ENCODE data around the gene APBA2. TPM values are rescaled to one million over a fixed set of nuclear protein-coding genes. Genes with fewer than 3 reads are reported as not detected.

Gene APBA2
- total RNA-seq, 1 donor from 2014 or later = 5.3 TPM

DNA sequence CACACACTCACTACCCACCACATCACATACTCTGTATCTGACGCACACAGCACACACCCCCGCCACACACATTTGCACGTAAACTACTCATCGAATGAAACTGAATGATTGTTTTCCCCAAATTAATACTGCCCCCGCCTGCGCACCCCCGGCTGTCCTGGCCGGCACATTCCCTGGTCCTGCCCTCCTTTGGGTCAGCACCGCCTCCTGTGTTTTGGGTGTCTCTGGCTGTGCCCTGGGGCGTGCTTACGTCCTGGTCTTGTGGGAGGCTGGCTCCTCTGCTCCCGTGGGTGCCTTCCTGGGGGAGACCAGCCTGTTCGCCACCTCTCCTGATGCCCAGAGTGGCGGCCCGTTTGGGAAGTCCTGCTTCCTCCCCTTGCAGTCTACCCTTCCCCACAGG is 30.2 kb downstream of the APBA2 start:
- FAIRE-seq (no peak), DNase-seq (ENCODE audit: low read depth) (no peak)
- H3K27me3 ChIP-seq (ENCODE audit: control insufficient read depth, insufficient read depth, low read length) = no peaks in the 10 kb centered on the region
- H3K4me3 ChIP-seq (ENCODE audit: low read depth, low read length) = no peak overlapping the region
- TF ChIP-seq, protein P1, sequence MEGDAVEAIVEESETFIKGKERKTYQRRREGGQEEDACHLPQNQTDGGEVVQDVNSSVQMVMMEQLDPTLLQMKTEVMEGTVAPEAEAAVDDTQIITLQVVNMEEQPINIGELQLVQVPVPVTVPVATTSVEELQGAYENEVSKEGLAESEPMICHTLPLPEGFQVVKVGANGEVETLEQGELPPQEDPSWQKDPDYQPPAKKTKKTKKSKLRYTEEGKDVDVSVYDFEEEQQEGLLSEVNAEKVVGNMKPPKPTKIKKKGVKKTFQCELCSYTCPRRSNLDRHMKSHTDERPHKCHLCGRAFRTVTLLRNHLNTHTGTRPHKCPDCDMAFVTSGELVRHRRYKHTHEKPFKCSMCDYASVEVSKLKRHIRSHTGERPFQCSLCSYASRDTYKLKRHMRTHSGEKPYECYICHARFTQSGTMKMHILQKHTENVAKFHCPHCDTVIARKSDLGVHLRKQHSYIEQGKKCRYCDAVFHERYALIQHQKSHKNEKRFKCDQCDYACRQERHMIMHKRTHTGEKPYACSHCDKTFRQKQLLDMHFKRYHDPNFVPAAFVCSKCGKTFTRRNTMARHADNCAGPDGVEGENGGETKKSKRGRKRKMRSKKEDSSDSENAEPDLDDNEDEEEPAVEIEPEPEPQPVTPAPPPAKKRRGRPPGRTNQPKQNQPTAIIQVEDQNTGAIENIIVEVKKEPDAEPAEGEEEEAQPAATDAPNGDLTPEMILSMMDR (IDR thresholded peaks at IDR 0.05; ENCODE audit: insufficient read depth, low read length, severe bottlenecking) = no peak
- no peaks in the 10 kb centered on the region for H3K36me3 ChIP-seq (ENCODE audit: control insufficient read depth, insufficient read depth, low read length)

DNA sequence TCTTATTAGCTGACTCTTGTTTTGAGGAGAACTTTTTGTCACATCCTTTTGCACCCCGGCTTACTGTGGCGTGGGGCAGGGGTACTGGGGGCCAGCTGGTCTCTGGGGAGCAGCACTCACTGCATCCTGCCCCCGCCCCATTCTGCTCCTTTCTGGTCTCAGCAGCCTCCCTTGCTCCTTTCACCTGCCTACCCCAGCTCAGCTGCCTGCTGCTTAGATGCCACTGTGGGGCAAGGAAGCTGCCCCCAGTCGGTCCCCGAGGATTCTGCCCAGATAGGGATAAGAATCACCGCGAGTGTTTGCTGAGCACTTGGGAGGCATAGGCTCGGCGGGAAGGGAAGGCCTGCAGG is 32.0 kb downstream of the APBA2 start:
- FAIRE-seq (no peak), DNase-seq (ENCODE audit: low read depth) (no peak)
- no peaks in the 10 kb centered on the region for H3K27me3 ChIP-seq (ENCODE audit: control insufficient read depth, insufficient read depth, low read length)
- H3K36me3 ChIP-seq (ENCODE audit: control insufficient read depth, insufficient read depth, low read length) = no peaks in the 10 kb centered on the region
- TF ChIP-seq, protein P1 (IDR thresholded peaks at IDR 0.05; ENCODE audit: insufficient read depth, low read length, severe bottlenecking) = no peak
- H3K4me3 ChIP-seq (ENCODE audit: low read depth, low read length) = no peak overlapping the region

DNA sequence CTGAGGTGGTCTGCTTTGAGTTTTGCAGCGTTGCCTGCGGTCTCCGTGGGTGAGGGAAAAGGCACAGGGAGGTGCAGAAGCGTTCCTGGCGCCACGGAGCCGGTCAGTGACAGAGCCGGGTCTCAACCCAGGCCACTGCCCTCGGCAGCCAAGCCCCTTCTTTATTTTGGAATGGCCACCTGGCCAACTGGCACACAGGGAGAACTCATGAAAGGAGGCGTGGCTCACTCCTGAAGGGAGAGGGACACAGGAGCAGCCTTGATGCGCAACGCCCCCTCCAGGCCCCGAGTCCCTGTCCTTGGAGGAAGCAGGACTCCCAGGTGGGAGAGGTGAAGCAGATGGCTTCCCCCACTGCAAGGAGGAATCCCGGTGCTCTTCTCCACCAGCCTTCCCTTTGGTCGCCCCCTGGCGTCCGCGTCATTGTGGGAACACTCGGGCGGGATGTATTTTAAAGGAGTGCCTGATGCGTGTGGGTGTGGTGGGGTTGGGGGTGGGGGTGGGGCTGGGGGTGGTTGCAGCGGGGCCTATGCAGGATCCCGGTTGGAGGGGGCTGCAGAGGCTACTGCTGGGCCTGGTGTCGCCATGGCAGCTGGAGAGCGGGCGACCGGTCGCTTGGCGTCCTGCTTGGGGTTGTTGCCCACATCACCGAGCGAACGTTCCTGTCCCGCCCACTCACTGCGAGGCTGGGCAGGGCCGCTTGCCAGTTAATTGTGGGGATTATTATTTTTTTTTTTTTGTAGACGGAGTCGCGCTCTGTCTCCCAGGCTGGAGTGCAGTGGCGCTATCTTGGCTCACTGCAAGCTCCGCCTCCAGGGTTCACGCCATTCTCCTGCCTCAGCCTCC is 32.6 kb downstream of the APBA2 start:
- TF ChIP-seq, protein P1 (IDR thresholded peaks at IDR 0.05; ENCODE audit: insufficient read depth, low read length, severe bottlenecking) = no peak
- FAIRE-seq (no peak), DNase-seq (ENCODE audit: low read depth) (no peak)
- H3K27me3 ChIP-seq (ENCODE audit: control insufficient read depth, insufficient read depth, low read length) = no peaks in the 10 kb centered on the region
- no peak overlapping the region for H3K4me3 ChIP-seq (ENCODE audit: low read depth, low read length)
- H3K36me3 ChIP-seq (ENCODE audit: control insufficient read depth, insufficient read depth, low read length) = no peaks in the 10 kb centered on the region

DNA sequence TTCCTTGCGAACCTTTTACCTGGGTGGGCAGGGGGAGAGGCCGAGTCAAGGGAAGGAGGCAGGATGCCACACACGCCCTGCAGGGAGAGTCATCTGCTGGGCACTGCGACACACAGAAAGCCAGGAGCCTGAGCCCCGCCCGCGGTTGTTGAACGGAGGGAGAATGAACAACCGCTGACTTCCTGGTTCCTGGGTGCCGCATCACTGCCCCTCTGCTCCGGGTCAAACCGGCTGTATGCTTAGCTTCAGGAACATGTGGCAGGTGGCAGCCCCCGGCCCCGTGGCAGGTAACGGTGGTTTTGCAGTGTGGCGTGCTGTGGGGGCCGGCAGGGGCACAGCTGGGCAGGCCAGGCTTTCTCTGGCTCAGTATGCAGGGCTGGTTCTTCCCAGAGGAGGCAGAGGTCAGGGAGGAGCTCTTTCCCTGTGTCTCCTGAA is 33.4 kb downstream of the APBA2 start:
- H3K4me3 ChIP-seq (ENCODE audit: low read depth, low read length) = no peak overlapping the region
- no peaks in the 10 kb centered on the region for H3K27me3 ChIP-seq (ENCODE audit: control insufficient read depth, insufficient read depth, low read length)
- H3K36me3 ChIP-seq (ENCODE audit: control insufficient read depth, insufficient read depth, low read length) = no peaks in the 10 kb centered on the region
- DNase-seq (ENCODE audit: low read depth) = no peak
- TF ChIP-seq, protein P1 (IDR thresholded peaks at IDR 0.05; ENCODE audit: insufficient read depth, low read length, severe bottlenecking) = no peak
- FAIRE-seq = no peak

DNA sequence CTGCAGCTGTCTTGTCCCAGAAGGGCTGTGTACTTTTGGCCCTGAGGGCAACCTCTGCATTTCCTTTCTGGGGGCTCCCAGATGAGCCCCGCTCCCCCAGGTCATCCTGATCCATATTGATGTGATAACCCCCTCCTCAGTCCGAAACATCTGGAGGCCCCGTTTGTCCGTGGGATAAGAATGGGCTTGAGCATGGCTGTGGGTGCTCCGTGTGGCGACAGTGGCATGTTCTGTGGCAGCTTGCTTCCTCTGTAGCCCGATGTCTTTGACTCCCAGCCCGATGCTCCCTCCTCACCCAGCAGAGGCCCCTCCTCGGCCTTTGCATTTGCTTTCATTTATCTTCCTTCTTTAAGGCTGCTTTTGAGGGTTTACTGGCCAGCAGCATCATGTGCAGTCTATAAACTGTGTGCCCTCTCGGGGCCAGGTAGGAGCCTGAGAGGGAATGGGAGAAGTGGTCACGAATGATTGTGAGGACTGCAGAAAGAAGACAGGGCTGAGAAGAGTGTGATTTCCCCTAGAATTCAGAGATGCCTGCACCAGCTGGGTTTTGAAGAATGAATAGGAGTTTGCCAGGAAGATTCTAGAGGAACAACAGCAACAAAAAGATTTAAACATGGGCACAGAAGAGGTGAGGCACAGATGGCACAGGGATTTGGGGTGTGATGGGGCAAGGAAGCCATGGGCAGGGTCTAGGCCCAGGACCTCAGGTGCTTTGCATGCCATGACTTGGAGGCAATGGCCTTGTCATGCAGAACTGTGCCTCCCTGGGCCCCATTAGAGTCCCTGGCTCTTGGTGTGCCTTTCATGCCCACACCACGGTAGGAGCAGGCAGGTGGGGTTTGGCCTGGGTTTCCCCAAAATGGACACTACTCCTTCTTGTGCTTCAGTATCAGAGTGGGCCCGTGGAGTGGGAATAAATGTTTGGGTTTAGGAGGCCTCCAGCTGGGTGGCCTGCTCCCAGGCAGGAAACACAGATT is 34.2 kb downstream of the APBA2 start:
- no peak for DNase-seq (ENCODE audit: low read depth)
- TF ChIP-seq, protein P1 (IDR thresholded peaks at IDR 0.05; ENCODE audit: insufficient read depth, low read length, severe bottlenecking) = no peak
- Histone ChIP-seq H3K4me3 (ENCODE audit: low read depth, low read length) (no peak overlapping the region), H3K27me3 (ENCODE audit: control insufficient read depth, insufficient read depth, low read length) (no peaks in the 10 kb centered on the region), H3K36me3 (ENCODE audit: control insufficient read depth, insufficient read depth, low read length) (no peaks in the 10 kb centered on the region)
- FAIRE-seq = no peak
